OCI-LY1 (cell line): Measurements from ENCODE around the gene CDADC1.

Source experiments
- EZH2 ChIP-seq: fragments of 200-600 bp; sonication (generic), shearing (Covaris generic); IDR thresholded peaks from 2 replicates; pipeline ENCODE4 v1.8.0; 2017; ENCODE audit warnings: borderline replicate concordance, mixed run types, mild to moderate bottlenecking, antibody characterized with exemption, low read length, moderate library complexity, mixed read lengths
- TF ChIP-seq, protein P1 (sequence below): fragments of 200-600 bp; sonication (generic), shearing (Covaris generic); IDR thresholded peaks from 2 replicates; pipeline ENCODE4 v1.5.1; 2017; ENCODE audit warnings: mild to moderate bottlenecking, antibody characterized with exemption, low read length, moderate library complexity, mixed read lengths

DNA sequence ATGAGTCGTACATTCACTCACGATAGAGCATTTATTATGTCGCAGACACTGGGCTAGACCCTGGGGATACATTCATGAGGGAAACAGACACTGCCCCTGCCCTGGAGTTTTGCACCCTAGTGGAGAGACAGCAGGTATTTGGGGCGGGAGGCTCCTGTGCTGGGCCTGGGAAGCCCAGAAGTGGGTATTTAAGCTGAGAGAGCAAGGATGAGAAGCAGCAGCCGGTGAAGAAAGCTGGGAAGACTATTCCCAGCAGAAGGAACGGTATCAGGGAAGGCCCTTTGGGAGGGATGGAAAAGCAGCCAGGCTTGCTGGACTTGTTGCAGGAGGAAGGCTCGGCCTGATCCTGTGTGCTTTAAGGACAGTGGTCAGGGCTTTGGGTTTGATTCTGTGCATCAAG, 54.5 kb downstream of the CDADC1 start:
- TF ChIP-seq, protein P1, sequence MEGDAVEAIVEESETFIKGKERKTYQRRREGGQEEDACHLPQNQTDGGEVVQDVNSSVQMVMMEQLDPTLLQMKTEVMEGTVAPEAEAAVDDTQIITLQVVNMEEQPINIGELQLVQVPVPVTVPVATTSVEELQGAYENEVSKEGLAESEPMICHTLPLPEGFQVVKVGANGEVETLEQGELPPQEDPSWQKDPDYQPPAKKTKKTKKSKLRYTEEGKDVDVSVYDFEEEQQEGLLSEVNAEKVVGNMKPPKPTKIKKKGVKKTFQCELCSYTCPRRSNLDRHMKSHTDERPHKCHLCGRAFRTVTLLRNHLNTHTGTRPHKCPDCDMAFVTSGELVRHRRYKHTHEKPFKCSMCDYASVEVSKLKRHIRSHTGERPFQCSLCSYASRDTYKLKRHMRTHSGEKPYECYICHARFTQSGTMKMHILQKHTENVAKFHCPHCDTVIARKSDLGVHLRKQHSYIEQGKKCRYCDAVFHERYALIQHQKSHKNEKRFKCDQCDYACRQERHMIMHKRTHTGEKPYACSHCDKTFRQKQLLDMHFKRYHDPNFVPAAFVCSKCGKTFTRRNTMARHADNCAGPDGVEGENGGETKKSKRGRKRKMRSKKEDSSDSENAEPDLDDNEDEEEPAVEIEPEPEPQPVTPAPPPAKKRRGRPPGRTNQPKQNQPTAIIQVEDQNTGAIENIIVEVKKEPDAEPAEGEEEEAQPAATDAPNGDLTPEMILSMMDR: no peak; the same call in 1 of the 2 replicates
- no peak for TF ChIP-seq EZH2
